ENCODE data around the gene ITFG1. TPM values are rescaled to one million over a fixed set of nuclear protein-coding genes. Genes with fewer than 3 reads are reported as not detected.

Gene ITFG1
- total RNA-seq, 1 experiment from 2014 or later, result 18.0 TPM

DNA sequence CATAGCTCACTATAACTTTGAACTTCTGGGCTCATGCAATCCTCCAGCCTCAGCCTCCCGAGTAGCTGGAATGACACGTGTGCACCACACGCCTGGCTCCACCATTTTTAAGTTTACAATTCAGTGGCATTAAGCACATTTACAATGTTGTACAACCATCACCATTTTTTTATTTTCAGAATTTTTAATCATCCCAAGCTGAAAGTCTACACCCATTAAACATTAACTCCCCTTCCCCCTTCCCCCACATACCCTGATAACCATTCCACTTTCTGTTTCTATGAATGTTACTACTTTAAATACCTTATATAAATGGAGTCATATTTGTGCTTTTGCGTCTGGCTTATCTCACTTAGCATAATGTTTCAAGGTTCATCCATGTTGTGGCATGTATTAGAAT, 335.1 kb downstream of the ITFG1 start:
- no peaks in the 10 kb centered on the region for H3K79me2 ChIP-seq (ENCODE audit: insufficient read depth, low read length)
- no peak overlapping the region for H3K56ac ChIP-seq (ENCODE audit: insufficient read length, low read depth, low read length)
- H3K23me2 ChIP-seq (ENCODE audit: insufficient read length, low read depth, low read length, poor library complexity, severe bottlenecking), result no peaks in the 10 kb centered on the region
- no peak overlapping the region for H2AFZ ChIP-seq (ENCODE audit: low read length)
- H2BK12ac ChIP-seq (ENCODE audit: insufficient read length, low read depth, low read length), result no peak overlapping the region
- no peak for DNase-seq
- H4K20me1 ChIP-seq (ENCODE audit: control insufficient read depth, insufficient read depth, insufficient read length), result no peaks in the 10 kb centered on the region
- no peak overlapping the region for H2AK5ac ChIP-seq (ENCODE audit: insufficient read length, low read length)
- peaks cover 3 to 15% (median 4%) of the 10 kb centered on the region in 3 experiments; a peak in 5 of 7 replicates for H3K36me3 Mint-ChIP-seq (ENCODE audit: insufficient read depth in 1 of 3, low read depth in 3 of 3)
- H3K27me3 ChIP-seq (ENCODE audit: insufficient read depth, low read length), result no peaks in the 10 kb centered on the region
- H2BK20ac ChIP-seq (ENCODE audit: low read depth, low read length, poor library complexity, severe bottlenecking), result no peak overlapping the region
- no peak overlapping the region for H4K8ac ChIP-seq (replicated peaks; ENCODE audit: insufficient read length, low read depth, low read length)
- no CpG with 5 or more reads among the region's 4 CpGs for WGBS (ENCODE audit: extremely low coverage, insufficient read length, low lambda C conversion rate)
- no peaks in the 10 kb centered on the region for H3K9me3 ChIP-seq (ENCODE audit: control insufficient read depth, low read depth, low read length)
- no peak overlapping the region for H4K91ac ChIP-seq (ENCODE audit: insufficient read length, low read depth, low read length)
- H3K27me3 Mint-ChIP-seq (ENCODE audit: low read depth), result no peaks in the 10 kb centered on the region
- H3K4me2 ChIP-seq (ENCODE audit: insufficient read depth, insufficient read length, low read length), result no peak overlapping the region
- H3K4me3 Mint-ChIP-seq, result no peak overlapping the region
- no peak overlapping the region for H3K14ac ChIP-seq (ENCODE audit: insufficient read depth, low read length)
- no peak overlapping the region for H2BK120ac ChIP-seq (ENCODE audit: low read depth, low read length, poor library complexity, severe bottlenecking)
- no peak overlapping the region for H3K9ac ChIP-seq (ENCODE audit: extremely low read depth, insufficient read length, low read length)
- H2BK15ac ChIP-seq (ENCODE audit: low read depth, low read length), result no peak overlapping the region
- no peak overlapping the region for H2BK5ac ChIP-seq (ENCODE audit: insufficient read length, low read length)
- H3K27ac ChIP-seq (ENCODE audit: insufficient read length, low read depth, low read length), result no peak overlapping the region
- no peaks in the 10 kb centered on the region for H3K79me1 ChIP-seq (ENCODE audit: insufficient read depth, low read depth, low read length, poor library complexity, severe bottlenecking)
- H4K5ac ChIP-seq (ENCODE audit: insufficient read length, low read depth, low read length), result no peak overlapping the region
- H3K4ac ChIP-seq (ENCODE audit: low read depth, low read length), result no peak overlapping the region
- H3K23ac ChIP-seq (ENCODE audit: insufficient read length, low read depth, low read length), result no peak overlapping the region
- TF ChIP-seq, protein P1, sequence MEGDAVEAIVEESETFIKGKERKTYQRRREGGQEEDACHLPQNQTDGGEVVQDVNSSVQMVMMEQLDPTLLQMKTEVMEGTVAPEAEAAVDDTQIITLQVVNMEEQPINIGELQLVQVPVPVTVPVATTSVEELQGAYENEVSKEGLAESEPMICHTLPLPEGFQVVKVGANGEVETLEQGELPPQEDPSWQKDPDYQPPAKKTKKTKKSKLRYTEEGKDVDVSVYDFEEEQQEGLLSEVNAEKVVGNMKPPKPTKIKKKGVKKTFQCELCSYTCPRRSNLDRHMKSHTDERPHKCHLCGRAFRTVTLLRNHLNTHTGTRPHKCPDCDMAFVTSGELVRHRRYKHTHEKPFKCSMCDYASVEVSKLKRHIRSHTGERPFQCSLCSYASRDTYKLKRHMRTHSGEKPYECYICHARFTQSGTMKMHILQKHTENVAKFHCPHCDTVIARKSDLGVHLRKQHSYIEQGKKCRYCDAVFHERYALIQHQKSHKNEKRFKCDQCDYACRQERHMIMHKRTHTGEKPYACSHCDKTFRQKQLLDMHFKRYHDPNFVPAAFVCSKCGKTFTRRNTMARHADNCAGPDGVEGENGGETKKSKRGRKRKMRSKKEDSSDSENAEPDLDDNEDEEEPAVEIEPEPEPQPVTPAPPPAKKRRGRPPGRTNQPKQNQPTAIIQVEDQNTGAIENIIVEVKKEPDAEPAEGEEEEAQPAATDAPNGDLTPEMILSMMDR (conservative IDR thresholded peaks at IDR 0.05), result no peak
- no peak overlapping the region for H3T11ph ChIP-seq (ENCODE audit: low read length)
- H3K9me3 Mint-ChIP-seq, result no peaks in the 10 kb centered on the region
- no peaks in the 10 kb centered on the region; the same call in 1 of the 2 replicates for H3K4me1 ChIP-seq (ENCODE audit: insufficient read depth, low read length)
- H3K18ac ChIP-seq (ENCODE audit: insufficient read length, low read depth, low read length), result no peak overlapping the region
- H3K4me1 Mint-ChIP-seq, result peaks cover 16 to 17% of the 10 kb centered on the region in 2 experiments
- H3K27ac Mint-ChIP-seq, result no peak overlapping the region
